ENCODE data around the gene PRKCA.

Gene PRKCA

GRCh38 chr17:66727634-66728570, 425.5 kb downstream of the PRKCA start:
- peak; percentile 36 for DNase-seq

- no peak for DNase-seq
Observed at GRCh38 chr17:66730461-66730923, 428.1 kb downstream of the PRKCA start.

- no peak for DNase-seq
Observed at GRCh38 chr17:66733759-66734158, 431.3 kb downstream of the PRKCA start.

GRCh38 chr17:66734186-66734943, 432.0 kb downstream of the PRKCA start:
- no peak for DNase-seq

- DNase-seq = no peak
Observed at GRCh38 chr17:66737524-66737923, 435.1 kb downstream of the PRKCA start.

GRCh38 chr17:66738301-66738700, 435.9 kb downstream of the PRKCA start:
- no peak for DNase-seq

GRCh38 chr17:66739553-66739952, 437.1 kb downstream of the PRKCA start:
- DNase-seq = no peak

- DNase-seq = no peak
Observed at GRCh38 chr17:66740226-66740625, 437.8 kb downstream of the PRKCA start.

- no peak for DNase-seq
Observed at GRCh38 chr17:66743511-66743910, 441.1 kb downstream of the PRKCA start.

- DNase-seq = no peak
Observed at GRCh38 chr17:66746736-66747135, 444.3 kb downstream of the PRKCA start.

- no peak for DNase-seq
Observed at GRCh38 chr17:66747578-66748275, 445.3 kb downstream of the PRKCA start.

- DNase-seq = no peak
Observed at GRCh38 chr17:66748578-66748977, 446.2 kb downstream of the PRKCA start.

- no peak for DNase-seq
Observed at GRCh38 chr17:66749217-66749832, 446.9 kb downstream of the PRKCA start.

- DNase-seq = no peak
Observed at GRCh38 chr17:66750116-66750515, 447.7 kb downstream of the PRKCA start.

- no peak for DNase-seq
Observed at GRCh38 chr17:66750781-66751543, 448.5 kb downstream of the PRKCA start.

- no peak for DNase-seq
Observed at GRCh38 chr17:66751771-66752170, 449.4 kb downstream of the PRKCA start.

- no peak for DNase-seq
Observed at GRCh38 chr17:66752411-66752810, 450.0 kb downstream of the PRKCA start.

- no peak for DNase-seq
Observed at GRCh38 chr17:66753126-66753920, 450.9 kb downstream of the PRKCA start.

GRCh38 chr17:66755101-66755943, 452.9 kb downstream of the PRKCA start:
- DNase-seq = no peak

GRCh38 chr17:66755944-66756290, 453.5 kb downstream of the PRKCA start:
- DNase-seq = no peak
